Measurements from ENCODE around the gene PTCRA. TPM values are rescaled to one million over a fixed set of nuclear protein-coding genes. Genes with fewer than 3 reads are reported as not detected.
"Not testable (repeated sequence)": the region's sequence is repeated elsewhere in the genome, so short reads cannot be mapped to it uniquely, and the experiment has no call there.

The PTCRA gene
- total RNA-seq, 1 donor from 2014 or later = not detected

GRCh38 chr6:42942444-42942843, 26.6 kb downstream of the PTCRA start:
- DNase-seq = no peak

- DNase-seq = no peak
These were observed 32.1 kb downstream of the PTCRA start for GRCh38 chr6:42947950-42948349.

GRCh38 chr6:42952389-42952788, 36.5 kb downstream of the PTCRA start:
- no peak for DNase-seq

- DNase-seq = not testable (repeated sequence)
These were observed 38.6 kb downstream of the PTCRA start for GRCh38 chr6:42954405-42954804.

GRCh38 chr6:42958125-42958524, 42.3 kb downstream of the PTCRA start:
- no peak for DNase-seq

- DNase-seq = no peak
These were observed 44.0 kb downstream of the PTCRA start for GRCh38 chr6:42959917-42960242.

- peak; percentile 23 for DNase-seq
These were observed 44.6 kb downstream of the PTCRA start, which contains the start of gene GNMT for GRCh38 chr6:42960243-42961019. GNMT (plus strand) TSS chr6:42960754; CDS start chr6:42960768, 14 bp downstream.

- no peak for DNase-seq
These were observed 45.2 kb downstream of the PTCRA start for GRCh38 chr6:42961020-42961470.

GRCh38 chr6:42962096-42962495, 46.2 kb downstream of the PTCRA start:
- no peak for DNase-seq

GRCh38 chr6:42962502-42963178, 46.8 kb downstream of the PTCRA start:
- no peak for DNase-seq

- no peak for DNase-seq
These were observed 47.5 kb downstream of the PTCRA start for GRCh38 chr6:42963179-42963854.

GRCh38 chr6:42963855-42964605, 48.2 kb downstream of the PTCRA start:
- no peak for DNase-seq

- DNase-seq = no peak
These were observed 50.7 kb downstream of the PTCRA start for GRCh38 chr6:42966571-42966970.

- DNase-seq = no peak
These were observed 51.4 kb downstream of the PTCRA start for GRCh38 chr6:42967228-42967627.

GRCh38 chr6:42968126-42968701, 52.4 kb downstream of the PTCRA start:
- DNase-seq = no peak

GRCh38 chr6:42968783-42969182, 52.9 kb downstream of the PTCRA start:
- no peak for DNase-seq

GRCh38 chr6:42969431-42969830, 53.6 kb downstream of the PTCRA start:
- no peak for DNase-seq

GRCh38 chr6:42969934-42970333, 54.1 kb downstream of the PTCRA start:
- DNase-seq = no peak

- DNase-seq = no peak
These were observed 55.2 kb downstream of the PTCRA start for GRCh38 chr6:42970871-42971612.

GRCh38 chr6:42971746-42972327, 56.0 kb downstream of the PTCRA start:
- no peak for DNase-seq

- DNase-seq = no peak
These were observed 58.1 kb downstream of the PTCRA start for GRCh38 chr6:42973926-42974325.
